HG03066 (cell line): ENCODE measurements around the gene COBLL1.

Experiments used
- ATAC-seq: cut with Tn5 transposase; IDR thresholded peaks from one replicate; pipeline ENCODE4 v1.9.1; 2021; ENCODE audit warnings: low read depth; ENCODE audit not compliant: unreplicated experiment

The COBLL1 gene

DNA sequence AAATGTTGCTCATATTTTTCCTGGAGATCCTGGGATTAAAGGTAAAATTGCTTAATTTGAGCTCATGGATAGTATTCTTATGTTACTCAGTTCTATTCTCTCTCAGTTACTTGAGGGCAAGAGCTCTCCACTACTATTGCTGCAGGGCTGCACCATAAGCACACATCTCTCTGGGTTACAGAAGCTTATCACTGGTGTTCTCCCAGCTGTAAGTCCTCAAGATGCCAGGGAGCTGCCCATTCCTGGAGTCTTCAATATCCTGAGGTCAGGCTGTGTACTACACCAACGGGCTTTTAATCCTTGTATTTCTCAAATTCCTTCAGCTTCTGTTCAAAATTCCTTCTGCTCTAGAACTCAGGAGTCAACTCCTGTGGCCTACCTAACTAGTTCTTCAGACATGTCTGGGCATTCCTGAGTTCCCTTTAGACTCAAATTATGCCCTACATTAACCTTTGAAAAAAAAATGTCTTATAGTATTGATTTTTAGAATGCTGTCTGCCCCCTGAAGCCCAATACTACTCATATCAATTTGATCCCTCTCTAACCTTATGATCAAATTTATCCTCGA lies 17.7 kb upstream of the COBLL1 start:
- no peak for ATAC-seq

DNA sequence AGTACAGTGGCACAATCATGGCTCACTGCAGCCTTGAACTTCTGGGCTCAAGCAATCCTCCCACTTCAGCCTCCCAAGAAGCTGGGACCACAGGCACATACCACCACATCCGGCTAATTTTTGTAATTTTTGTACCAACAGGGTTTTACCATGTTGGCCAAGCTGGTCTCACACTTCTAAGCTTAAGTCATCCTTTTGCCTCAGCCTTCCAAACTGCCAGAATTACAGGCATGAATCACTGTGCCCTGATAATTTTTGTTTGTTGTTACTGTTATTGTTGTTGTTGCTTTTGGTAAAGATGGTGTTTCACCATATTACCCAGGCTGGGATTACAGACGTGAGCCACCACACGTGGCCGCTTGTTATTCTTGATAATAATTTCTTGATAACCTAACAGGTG lies 10.5 kb upstream of the COBLL1 start:
- no peak for ATAC-seq

DNA sequence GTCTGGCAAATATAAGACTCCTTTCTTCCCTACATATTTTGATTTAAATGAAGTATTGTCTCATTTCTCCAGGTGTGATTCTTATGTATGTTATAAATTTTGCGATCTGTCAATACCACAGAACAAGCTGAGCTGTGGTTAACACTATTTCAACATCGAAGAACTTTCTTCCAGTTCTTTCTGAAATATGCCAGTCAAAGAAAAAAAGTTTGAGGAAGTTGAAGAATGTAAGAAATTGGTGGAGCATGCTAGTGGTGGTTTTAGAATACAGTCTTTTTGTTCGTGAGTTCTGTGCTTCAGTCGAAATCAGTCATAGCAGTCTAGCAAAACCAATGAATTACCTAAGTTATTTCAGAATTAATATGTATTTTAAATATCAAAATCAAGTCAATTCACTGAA lies 8.6 kb upstream of the COBLL1 start:
- ATAC-seq: no peak

DNA sequence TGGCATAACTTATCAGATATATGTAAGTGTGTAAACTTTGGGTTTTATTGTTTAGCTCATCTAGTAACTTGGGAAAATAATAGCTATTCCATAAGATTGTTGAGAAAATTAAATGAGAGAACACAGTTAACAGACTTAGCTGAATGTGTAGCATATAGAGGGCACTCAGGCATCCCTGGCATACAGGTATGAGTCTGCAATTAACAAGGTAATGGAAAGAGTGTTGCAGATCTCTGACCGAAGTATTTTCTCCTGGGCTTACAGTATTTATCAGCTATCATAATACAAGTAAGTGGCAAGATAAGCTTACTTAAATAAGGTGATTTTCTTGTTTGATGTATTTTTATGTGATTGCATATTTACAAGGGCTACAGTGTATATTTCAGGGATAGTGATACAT lies 7.9 kb upstream of the COBLL1 start:
- ATAC-seq: no peak

DNA sequence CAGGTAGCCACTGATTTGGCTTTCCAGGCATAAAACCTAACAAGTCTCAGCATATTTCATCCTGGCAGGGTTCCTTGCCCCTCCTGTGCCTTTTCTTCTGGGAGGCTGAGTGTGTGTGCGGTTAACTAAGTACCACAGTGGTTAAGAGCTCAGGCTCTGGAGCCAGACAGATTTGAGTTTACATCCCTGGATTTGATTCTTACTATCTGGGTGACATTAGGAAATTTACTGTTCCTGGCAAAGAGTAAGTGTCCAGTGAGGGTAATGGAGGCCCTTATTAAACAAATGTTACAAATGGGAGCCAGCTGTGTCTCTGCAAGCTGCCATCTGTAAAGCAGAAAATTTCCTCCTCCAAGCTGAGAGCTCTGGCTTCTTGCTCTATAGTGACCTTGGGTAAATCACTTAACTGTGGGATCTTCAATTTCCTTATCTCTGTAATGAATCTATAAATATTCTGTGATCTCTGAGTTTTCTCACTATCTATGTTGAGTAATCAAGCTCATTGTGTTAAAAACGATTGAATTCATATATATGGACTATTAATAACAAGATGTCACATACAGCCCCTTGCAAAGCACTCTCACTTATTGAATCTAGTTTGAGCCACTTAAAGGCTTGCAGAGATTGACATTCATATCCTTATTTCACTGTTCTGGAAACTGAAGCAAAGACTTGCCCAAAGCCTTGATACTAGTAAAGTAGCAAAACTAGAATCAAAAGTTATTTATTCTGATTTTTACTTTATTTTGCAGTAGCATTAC lies 6.5 kb upstream of the COBLL1 start:
- no peak for ATAC-seq

DNA sequence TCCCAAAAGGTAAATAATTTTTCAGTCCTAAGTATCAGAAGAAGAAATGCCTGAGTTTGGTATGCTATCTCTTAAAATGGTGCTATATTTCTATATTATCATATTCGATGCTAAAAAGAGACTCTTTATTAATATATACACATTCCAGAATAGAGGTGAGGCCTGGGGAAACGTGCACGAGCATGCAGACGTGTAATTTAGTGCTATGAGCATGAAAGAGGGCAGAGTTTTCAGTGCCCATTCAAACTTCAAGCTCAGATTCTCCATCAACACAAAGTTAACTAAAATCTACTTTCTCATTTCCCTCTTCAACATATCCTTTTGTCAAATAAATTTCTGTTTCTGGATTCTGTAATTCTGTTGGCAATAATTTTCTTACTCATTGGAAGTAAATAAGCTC lies 5.7 kb upstream of the COBLL1 start:
- ATAC-seq: no peak

DNA sequence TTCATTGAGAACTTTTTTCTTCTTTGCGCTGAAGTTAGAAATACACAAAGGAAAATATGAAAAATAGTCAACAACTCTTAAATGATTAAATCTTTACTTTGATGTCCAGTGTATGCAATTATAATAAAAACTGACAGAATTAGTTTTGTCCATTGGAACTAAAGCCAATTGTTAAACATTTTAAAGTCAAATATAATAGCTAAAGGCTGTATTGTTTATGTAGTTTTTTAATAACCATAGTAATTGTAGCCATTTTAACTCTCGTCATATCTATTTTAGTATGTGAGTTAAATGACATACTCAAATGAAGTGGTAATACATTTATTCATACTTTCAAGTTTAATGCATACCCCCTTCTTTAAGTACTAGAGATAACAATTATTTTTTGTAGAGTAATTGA lies 4.7 kb upstream of the COBLL1 start:
- no peak for ATAC-seq

DNA sequence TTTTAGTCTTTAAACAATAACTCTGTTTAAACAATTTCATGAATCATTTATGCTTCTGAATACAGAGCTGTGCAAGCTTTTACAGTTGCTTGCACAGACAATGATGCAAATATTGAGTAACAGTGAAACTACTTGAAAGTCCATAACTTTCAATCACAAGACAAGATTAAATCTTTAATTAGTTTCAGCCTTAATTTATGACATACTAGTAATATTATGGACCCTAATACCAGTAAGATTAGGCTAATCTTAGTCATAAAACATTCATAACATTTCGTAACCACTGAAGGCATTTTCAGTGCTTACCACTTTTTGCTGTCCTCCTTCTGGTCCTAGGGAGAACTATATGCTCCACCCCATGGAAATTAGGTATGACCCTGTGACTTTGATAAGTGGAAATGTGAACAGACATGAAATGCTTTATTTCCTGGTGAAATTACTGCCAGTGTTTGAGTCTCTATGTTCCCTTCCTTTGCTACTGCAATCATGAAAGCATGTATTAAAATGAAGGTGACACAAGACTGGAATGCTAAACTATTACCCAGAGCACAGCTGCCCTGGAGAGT lies 1.8 kb upstream of the COBLL1 start:
- no peak for ATAC-seq

DNA sequence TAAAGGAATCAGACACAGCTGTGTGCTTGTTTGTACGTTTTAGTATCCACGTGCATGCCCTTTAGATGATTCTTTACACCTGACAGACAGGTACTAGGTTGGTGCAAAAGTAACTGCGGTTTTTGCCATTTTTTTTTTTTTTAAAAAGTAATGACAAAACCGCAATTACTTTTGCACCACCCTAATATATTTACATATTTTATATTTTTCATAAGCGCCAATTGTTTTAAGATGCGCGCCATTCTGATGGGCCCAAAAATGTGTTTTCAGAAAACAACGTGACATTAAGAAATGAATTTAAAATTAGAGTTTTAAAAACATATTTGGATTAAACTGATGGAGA lies 972 bp upstream of the COBLL1 start:
- ATAC-seq: no peak

DNA sequence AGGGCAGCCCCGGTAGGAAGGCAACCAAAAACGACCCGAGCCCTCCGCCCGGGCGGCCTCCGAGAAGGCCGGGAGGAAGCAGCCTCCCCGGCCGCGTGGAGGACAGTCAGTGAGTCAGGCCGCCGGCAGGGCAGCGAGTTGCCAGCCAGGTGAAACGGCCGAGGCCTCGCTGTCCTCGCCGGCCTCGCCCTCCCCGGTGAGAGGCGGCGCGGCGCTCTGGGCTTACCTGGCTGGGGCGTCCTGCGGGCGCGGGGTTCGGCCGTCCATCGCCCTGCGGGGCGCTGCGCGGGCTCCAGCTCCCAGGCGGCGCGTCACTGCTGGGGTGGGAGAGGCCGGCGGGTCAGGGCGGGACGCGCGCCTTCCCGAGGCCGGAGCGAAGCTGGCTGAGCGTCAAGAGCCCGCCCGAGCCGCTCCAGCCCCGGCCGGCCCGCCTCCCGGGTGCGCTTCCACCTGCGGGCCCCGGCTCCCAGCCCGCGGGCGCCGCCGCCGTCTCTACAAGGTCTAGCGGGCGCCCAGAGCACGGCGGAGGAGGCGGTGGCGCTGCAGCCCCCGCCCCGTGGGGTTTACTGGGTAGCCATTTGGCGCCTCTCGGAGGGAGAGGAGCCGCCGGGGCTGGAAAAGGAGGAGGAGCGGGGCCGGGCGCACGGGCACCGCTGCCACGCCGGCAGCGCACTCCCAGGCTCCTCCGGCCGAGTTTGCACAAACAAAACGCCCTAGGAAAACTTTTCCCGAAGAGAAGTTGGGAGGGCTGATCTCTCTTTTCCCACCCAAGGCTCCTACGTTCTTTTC lies 499 bp downstream of the COBLL1 start:
- peak; percentile 43 for ATAC-seq

DNA sequence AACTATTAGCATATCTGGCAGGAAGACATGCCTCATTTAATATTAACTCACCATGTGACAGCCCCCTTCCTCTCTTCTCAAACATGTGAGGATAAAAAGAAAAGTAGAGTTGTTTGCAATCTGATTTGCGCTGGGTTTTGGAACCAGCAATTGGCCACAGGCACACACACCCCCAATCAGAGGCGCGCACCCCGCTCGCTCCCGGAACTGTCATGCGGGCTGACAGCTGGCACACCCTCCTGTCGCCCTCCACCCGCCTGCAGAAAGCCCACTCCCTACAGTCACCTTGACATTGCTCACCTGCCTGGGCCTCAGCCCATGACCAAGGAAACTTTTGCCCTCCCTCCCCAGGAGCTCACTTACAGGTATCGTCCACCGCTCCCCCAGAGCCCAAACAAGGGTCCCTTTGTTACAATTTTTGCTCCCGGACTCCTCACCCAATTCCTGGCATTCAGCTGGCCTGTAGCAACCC lies 1.1 kb downstream of the COBLL1 start:
- no peak for ATAC-seq

DNA sequence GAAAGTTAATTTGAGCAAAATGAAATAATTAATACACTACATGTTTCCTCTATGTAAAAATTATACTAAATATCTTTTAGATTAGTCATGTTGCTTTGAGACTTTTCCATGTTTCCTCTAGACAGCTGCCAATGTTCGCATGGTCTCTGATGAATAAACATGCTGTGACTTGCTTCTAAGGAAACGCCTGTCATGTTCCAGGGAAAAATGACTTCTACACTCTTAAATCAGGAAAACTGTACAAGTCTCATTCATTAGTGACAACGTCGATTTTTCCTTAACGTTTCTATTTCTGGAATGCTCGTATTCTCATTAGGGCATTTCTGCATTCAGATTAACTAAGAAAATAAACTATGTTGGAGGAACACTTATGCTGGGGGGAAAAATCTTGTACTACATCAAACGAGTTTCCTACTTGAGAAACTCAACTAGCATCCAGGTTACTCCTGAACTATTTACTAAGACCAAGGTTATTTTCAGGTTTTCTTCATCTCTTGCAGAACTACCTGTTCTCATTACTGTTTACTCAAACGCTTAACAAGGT lies 1.6 kb downstream of the COBLL1 start:
- ATAC-seq: no peak

DNA sequence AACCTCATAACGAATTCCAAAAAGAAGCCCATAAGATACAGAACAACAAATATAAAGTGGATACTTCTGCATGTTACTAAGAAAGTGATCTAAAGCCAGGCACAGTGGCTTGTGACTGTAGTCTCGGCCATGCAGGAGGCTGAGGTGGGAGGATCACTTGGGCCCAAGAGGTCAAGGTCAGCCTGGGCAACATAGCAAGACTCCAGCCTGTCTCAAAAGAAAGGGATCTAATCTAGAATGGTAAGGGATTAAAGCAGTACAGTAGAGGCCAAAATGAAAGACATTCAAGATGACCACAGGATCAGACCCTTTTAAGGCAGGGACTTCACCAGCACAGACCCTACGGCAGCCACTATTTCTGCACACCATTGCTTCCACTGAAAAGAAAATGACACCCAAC lies 3.8 kb downstream of the COBLL1 start:
- ATAC-seq: no peak

DNA sequence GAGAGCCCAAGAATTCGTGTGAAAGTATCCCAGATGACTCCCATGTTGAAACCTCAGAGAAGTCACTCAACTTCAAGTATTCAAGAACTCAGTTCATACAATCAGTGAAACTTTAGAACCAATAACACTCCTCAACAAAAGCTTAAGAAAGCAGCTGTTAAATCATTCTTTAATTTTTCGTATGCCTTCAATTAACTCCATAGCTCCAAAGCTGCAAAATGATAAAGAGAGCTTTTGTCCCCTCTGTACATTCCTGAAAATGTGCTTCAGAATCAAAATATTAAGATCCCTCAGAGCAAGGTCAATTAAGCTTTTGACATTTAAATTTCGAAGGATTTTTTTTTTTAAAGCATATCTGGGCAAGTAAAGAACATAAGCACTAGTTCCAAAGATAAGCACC lies 4.7 kb downstream of the COBLL1 start:
- no peak for ATAC-seq

DNA sequence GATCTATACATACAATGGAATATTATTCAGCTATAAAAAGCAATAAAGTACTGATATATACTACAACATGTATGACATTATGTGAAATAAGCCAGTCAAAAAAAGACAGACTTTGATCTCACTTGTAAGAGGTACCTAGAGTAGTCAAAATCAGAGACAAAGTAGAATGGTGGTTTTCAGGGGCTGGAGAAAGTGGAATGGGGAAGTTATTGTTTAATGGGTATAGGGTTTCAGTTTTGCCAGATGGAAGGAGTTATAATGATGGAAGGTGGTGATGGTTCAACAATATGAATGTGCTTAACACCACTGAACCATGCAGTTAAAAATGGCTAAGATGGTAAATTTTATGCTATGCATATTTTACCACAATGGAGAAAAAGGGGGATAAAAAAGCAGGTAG lies 6.3 kb downstream of the COBLL1 start:
- no peak for ATAC-seq

DNA sequence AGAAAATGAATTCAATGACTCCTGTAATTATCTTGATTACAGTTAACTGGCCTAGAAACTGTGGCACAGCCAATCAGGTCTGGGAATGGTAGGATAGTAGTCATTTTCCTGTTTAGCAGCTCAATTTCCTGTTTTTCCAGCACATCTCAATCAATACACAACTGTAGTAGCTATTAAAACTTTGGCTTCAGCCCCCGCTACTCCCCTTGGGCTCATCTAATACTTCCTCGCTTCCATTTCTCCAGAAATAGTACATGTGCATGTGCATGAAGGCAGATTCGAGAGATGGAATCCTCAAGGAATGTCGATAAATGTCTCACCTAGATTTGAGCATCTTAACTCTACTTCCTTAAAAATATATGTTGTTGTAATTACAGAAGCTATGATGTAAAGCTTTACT lies 9.7 kb downstream of the COBLL1 start:
- no peak for ATAC-seq

DNA sequence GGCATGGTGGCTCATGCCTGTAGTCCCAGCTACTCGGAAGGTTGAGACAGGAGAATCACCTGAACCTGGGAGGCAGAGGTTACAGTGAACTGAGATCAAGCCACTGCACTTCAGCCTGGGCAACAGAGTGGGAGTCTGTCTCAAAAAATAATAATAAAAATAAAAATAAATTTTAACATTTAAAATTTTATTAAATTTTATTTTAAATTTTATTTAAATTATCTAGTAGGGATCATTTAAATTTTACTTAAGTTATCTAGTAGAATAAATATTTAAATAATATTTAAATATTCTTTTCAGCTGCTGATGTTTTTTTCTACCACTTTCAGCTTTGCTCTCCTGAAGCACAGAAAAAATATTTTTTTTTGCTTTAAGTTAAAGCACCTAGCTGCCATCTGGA lies 10.4 kb downstream of the COBLL1 start:
- no peak for ATAC-seq

DNA sequence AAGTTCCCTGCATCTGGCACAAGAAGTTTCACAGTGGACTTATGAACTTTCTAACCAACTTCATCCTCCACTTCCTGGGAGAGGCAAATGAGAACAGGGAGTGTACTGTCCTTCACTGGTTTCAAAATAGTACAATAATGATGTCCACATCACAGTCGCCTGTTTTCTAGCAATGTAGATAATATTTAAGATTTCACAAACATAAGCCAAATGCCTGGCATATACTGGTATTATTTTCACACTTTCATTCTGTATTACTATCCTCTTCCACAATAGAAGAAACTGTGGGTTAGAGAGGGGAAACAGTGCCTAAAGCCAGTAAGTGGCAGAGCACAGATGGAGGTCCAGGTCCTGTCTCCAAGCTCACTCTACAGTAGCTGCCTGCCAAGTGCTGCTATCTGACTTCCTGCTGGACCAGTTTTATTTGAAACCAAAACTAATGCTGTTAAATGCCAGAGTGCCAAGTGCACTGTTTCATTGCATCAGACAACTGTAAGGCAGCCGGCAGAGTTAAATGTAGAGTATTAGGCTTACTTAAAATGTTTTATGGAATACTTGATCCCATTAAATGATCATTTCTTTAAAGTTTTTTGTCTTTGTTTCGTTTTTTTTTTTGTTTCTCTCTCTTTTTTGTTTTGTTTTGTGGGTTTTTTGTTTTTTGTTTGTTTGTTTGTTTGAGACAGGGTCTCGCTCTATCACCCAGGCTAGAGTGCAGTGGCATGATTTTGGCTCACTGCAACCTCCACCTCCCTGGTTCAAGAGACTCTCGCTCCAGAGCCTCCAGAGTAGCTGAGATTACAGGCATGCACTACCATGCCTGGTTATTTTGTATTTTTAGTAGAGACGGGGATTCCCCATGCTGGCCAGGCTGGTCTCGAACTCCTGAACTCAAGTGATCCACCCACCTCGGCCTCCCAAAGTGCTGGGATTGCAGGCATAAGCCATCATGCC lies 15.1 kb downstream of the COBLL1 start:
- no peak for ATAC-seq

DNA sequence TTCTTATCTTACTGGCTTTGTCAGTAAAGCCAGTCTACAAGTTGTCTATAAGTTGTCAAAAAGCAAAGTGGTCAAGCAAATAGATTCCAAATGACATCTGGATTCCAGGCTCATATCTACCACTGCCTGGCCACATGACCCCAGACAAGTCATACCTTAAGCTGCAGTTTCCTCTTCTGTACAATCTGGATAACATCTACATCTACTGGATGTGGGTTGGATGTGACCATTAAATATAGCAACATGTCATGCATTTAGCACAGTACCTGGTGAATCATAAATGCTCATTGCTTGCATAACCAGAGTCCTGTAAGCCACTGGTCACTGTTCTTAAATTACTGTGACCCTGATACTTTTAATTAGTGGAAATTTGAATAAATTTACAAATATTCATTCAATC lies 16.8 kb downstream of the COBLL1 start:
- no peak for ATAC-seq

DNA sequence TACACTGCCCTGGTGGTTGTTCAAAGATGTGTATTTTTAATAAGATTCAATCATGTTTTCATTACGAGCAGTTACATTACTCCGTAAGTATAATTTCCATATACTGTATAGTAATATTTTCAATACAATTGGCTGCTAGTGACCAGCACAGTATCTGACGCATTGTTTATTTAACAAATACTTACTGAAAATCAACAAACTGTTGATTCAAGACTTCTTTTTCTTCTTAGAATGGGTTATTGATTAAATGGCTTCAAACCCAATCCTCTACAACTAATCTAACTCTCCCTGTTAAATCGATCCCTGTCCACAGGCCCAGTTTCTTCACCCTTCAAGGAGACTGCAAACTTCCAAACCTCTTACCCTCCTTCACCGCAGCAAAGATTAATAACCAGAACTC lies 18.5 kb downstream of the COBLL1 start:
- ATAC-seq: no peak
